Common myeloid progenitor, CD34-positive (primary cell): ENCODE data around the gene MAPK1.
"Not testable (repeated sequence)": the region's sequence is repeated elsewhere in the genome, so short reads cannot be mapped to it uniquely, and the experiment has no call there.

Source experiments
- CTCF ChIA-PET: fragments of 350-600 bp; sonication (Branson Sonifier 250); formaldehyde crosslinking; loops from one replicate; lab custom pipeline; 2021; ENCODE audit warnings: antibody characterized with exemption; lab: Charles Lee
- POLR2A ChIA-PET: fragments of 350-600 bp; sonication (Branson Sonifier 250); formaldehyde crosslinking; loops from one replicate; lab custom pipeline; 2021; ENCODE audit warnings: antibody characterized with exemption; lab: Charles Lee
- DNase-seq, 3 donors: peaks; one replicate each; pipeline versions ENCODE4 v3.0.0 to v3.0.0-alpha.2; 2013
- H3K27ac ChIP-seq, 2 experiments: 1 replicate in 1 of 2; 2 replicates in 1 of 2; pipeline ENCODE4 v1.7.0; 2013; ENCODE audit warnings: inconsistent platforms in 2 of 2, low read length in 2 of 2, mild to moderate bottlenecking in 2 of 2, low read depth in 1 of 2, moderate library complexity in 1 of 2; ENCODE audit not compliant: severe bottlenecking in 2 of 2, insufficient read depth in 1 of 2, poor library complexity in 1 of 2
- H3K27me3 ChIP-seq, 5 experiments: replicated peaks in 2 of 5; 1 replicate in 3 of 5; 2 replicates in 2 of 5; pipeline versions ENCODE4 v1.6.1 to v1.7.0; 2013; ENCODE audit warnings: low read length in 4 of 5, mild to moderate bottlenecking in 2 of 5, moderate library complexity in 2 of 5, inconsistent platforms in 1 of 5; ENCODE audit not compliant: insufficient read depth in 5 of 5, control insufficient read depth in 4 of 5
- H3K36me3 ChIP-seq, 4 experiments: 1 replicate in 2 of 4; 2 replicates in 2 of 4; pipeline versions ENCODE4 v1.6.1 to v1.7.0; 2013; ENCODE audit warnings: low read length in 3 of 4, control low read depth in 1 of 4, mild to moderate bottlenecking in 1 of 4; ENCODE audit not compliant: control insufficient read depth in 4 of 4, insufficient read depth in 4 of 4
- H3K4me1 ChIP-seq, 4 experiments: 1 replicate in 3 of 4; 2 replicates in 1 of 4; pipeline versions ENCODE4 v1.6.1 to v1.7.1; 2013; ENCODE audit warnings: low read length in 3 of 4, mild to moderate bottlenecking in 3 of 4, control low read depth in 1 of 4, inconsistent platforms in 1 of 4, moderate library complexity in 1 of 4; ENCODE audit not compliant: control insufficient read depth in 4 of 4, insufficient read depth in 4 of 4; ENCODE audit errors: control extremely low read depth in 1 of 4
- H3K4me3 ChIP-seq, 7 experiments: 1 replicate in 4 of 7; 2 replicates in 3 of 7; pipeline versions ENCODE4 v1.5.1 to v1.7.0; 2013; ENCODE audit warnings: mild to moderate bottlenecking in 7 of 7, low read length in 6 of 7, moderate library complexity in 6 of 7, inconsistent platforms in 2 of 7, low read depth in 2 of 7, control low read depth in 1 of 7; ENCODE audit not compliant: insufficient read depth in 4 of 7, control insufficient read depth in 1 of 7; ENCODE audit errors: extremely low read depth in 1 of 7
- H3K9me3 ChIP-seq, 5 experiments: 1 replicate in 4 of 5; 2 replicates in 1 of 5; pipeline versions ENCODE4 v1.6.1 to v1.7.1; 2013; ENCODE audit warnings: low read length in 4 of 5, mild to moderate bottlenecking in 2 of 5, inconsistent platforms in 1 of 5, low read depth in 1 of 5, moderate library complexity in 1 of 5; ENCODE audit not compliant: control insufficient read depth in 4 of 5, insufficient read depth in 2 of 5; ENCODE audit errors: control extremely low read depth in 1 of 5
- WGBS: methylation state at CpG from one replicate; pipeline ENCODE4 v1.1.5; 2013; ENCODE audit not compliant: insufficient coverage; 5-methylcytosine and 5-hydroxymethylcytosine counted together

The MAPK1 gene

GRCh38 chr22:21839104-21839764 lies 28.2 kb downstream of the MAPK1 start:
- H3K4me1 ChIP-seq: peaks cover 0 to 11% (median 8%) of the 10 kb centered on the region in 4 experiments
- CTCF ChIA-PET: interaction anchor here (0.8 to 2.7 kb wide), 6 partner anchors 10 to 23 kb away, joined by 3 to 7 read pairs (median 3); no protein-coding TSS in a partner anchor
- POLR2A ChIA-PET: not testable (repeated sequence)

GRCh38 chr22:21837248-21837979 lies 30.0 kb downstream of the MAPK1 start:
- H3K4me1 ChIP-seq: peaks cover 0 to 11% (median 9%) of the 10 kb centered on the region in 4 experiments
- ChIA-PET POLR2A (no interaction called here), CTCF (interaction anchor here (0.5 to 1.4 kb wide), 2 partner anchors 21 to 25 kb away, joined by 3 to 4 read pairs; no protein-coding TSS in a partner anchor)
- DNase-seq: no peak
- 88% methylated on average over 3 of the region's 4 CpGs for WGBS
- no peaks in the 10 kb centered on the region for H3K27me3 ChIP-seq
- peaks cover 0 to 2% (median 1%) of the 10 kb centered on the region in 4 experiments for H3K36me3 ChIP-seq
- H3K27ac ChIP-seq: peak overlapping the region in 1 of 2 experiments; percentile 16
- no peak overlapping the region for H3K4me3 ChIP-seq
- H3K9me3 ChIP-seq: no peaks in the 10 kb centered on the region

More at GRCh38 chr22:21839104-21839764, 28.2 kb downstream of the MAPK1 start:
- H3K27me3 ChIP-seq, H3K9me3 ChIP-seq, H3K4me3 ChIP-seq, DNase-seq, H3K36me3 ChIP-seq, H3K27ac ChIP-seq: not testable (repeated sequence)
- 97% methylated on average over 5 of the region's 10 CpGs for WGBS

GRCh38 chr22:21836486-21836885 lies 31.0 kb downstream of the MAPK1 start:
- H3K9me3 ChIP-seq, DNase-seq, H3K36me3 ChIP-seq, H3K27ac ChIP-seq, H3K4me3 ChIP-seq, H3K27me3 ChIP-seq: not testable (repeated sequence)
- H3K4me1 ChIP-seq: peaks cover 0 to 11% (median 9%) of the 10 kb centered on the region in 4 experiments
- ChIA-PET POLR2A (interaction anchor here (0.7 kb wide), 1 partner anchor 95 kb away, joined by 5 read pairs; no protein-coding TSS in a partner anchor), CTCF (interaction anchor here (0.5 kb wide), 1 partner anchor 83 kb away, joined by 3 read pairs; no protein-coding TSS in a partner anchor)
- WGBS: 98% methylated on average over 15 of the region's 15 CpGs

DNA sequence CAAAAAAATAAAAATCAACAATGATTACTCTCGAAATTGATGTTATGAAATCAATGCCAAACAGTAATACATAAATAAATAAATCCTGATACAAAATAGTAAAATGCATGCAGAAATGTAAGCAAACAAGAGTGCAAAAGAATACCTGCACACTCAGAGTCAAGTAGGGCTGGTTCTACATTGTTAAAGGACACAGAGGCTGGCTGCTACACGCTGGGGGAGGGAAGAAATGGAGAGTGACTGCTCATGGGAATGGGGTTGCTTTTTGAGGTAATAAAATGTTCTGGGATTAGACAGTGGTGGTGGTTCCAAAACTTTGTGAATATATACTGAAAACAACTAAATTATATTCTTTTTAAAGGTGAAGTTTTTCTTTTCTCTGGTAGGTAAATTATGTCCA lies 32.1 kb downstream of the MAPK1 start:
- peaks cover 0 to 5% (median 3%) of the 10 kb centered on the region in 4 experiments for H3K36me3 ChIP-seq
- no peaks in the 10 kb centered on the region for H3K27me3 ChIP-seq
- peaks cover 0 to 11% (median 9%) of the 10 kb centered on the region in 4 experiments for H3K4me1 ChIP-seq
- no peak overlapping the region for H3K4me3 ChIP-seq
- DNase-seq: no peak
- no CpG with 5 or more reads among the region's 2 CpGs for WGBS
- no peaks in the 10 kb centered on the region for H3K9me3 ChIP-seq
- H3K27ac ChIP-seq: no peak overlapping the region
- POLR2A ChIA-PET: no interaction called here
- CTCF ChIA-PET: interaction anchor here (0.8 to 1.3 kb wide), 4 partner anchors 10 to 67 kb away, joined by 3 to 5 read pairs (median 3); no protein-coding TSS in a partner anchor

- 83% methylated on average over 2 of the region's 4 CpGs for WGBS
- POLR2A ChIA-PET: no interaction called here
Observed at GRCh38 chr22:21834869-21835268, 32.6 kb downstream of the MAPK1 start.

DNA sequence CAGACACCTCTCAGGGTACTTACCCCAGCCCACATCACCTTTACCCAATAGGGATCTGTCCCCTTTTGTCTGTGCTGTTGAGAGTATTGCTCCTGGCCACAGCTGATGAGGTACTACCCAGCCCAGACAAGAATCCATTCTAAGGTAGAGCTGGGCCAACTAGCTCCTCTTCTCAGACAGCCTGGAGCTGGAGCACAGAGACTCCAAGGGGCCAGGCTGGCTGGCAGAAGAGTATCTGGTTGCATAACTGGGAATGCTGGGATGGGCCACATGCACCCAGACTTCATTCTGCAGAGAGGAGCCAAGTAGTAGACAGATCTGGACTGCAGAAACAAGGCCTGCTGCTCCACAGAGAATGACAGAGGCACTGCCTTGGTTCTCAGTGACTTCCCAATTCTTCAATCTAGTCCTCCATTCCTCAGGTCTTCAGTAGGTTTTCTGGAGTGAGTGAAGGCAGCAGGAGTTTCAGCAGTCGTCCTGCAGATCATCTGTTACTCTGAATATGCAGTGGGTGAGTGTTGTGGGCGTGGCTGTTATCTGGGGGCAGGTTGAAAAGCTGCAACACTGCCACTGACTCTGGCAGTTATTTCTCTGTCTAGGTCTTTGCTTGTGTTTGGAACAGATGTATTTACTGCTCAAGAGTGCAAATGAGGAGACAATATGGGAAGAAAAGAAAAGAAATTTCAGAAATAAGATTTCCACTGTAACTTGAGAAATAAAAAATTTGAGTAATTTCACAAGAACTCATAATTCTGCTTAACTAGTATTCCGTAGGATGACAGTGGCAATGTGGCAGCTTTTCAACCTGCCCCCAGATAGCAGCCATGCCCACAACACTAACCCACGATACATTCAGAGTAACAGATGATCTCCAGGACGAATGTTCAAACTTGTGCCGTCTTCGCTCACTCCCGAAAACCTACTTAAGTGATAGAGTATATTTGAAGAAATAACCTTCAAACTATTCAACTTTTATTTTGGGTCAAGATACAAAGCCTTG lies 34.9 kb downstream of the MAPK1 start:
- Histone ChIP-seq H3K27me3 (no peaks in the 10 kb centered on the region), H3K27ac (no peak overlapping the region), H3K4me3 (no peak overlapping the region), H3K4me1 (peaks cover 0 to 10% (median 7%) of the 10 kb centered on the region in 4 experiments), H3K9me3 (no peaks in the 10 kb centered on the region), H3K36me3 (peaks cover 3 to 5% (median 4%) of the 10 kb centered on the region in 4 experiments)
- CTCF ChIA-PET: no interaction called here
- 96% methylated on average over 3 of the region's 8 CpGs for WGBS
- DNase-seq: no peak
- POLR2A ChIA-PET: no interaction called here

More at GRCh38 chr22:21834869-21835268, 32.6 kb downstream of the MAPK1 start:
- Histone ChIP-seq H3K27ac (no peak overlapping the region), H3K36me3 (peaks cover 0 to 5% (median 3%) of the 10 kb centered on the region in 4 experiments), H3K4me3 (no peak overlapping the region), H3K27me3 (no peaks in the 10 kb centered on the region), H3K9me3 (no peaks in the 10 kb centered on the region), H3K4me1 (peaks cover 0 to 11% (median 9%) of the 10 kb centered on the region in 4 experiments)
- CTCF ChIA-PET: interaction anchor here (0.8 to 1.3 kb wide), 4 partner anchors 9 to 35 kb away, joined by 3 to 5 read pairs (median 3); no protein-coding TSS in a partner anchor
- DNase-seq: no peak
